GM23338 (cell line): Measurements from ENCODE around the gene KAT2B. TPM values are rescaled to one million over a fixed set of nuclear protein-coding genes. Genes with fewer than 3 reads are reported as not detected.

ENCODE experiments used
- ATAC-seq: fragments of 200-7000 bp; cut with Tn5 transposase; 3 replicates; pipeline ENCODE4 v1.9.1; 2020
- DNase-seq: peaks from one replicate; pipeline ENCODE4 v3.0.0-alpha.2; 2015; ENCODE audit warnings: low spot score
- H2AFZ ChIP-seq: fragments of 200-600 bp; sonication (generic); 2 replicates; pipeline ENCODE4 v1.8.0; 2016; ENCODE audit warnings: antibody characterized with exemption, mild to moderate bottlenecking, moderate library complexity
- H3F3A ChIP-seq: fragments of 200-600 bp; sonication (generic); replicated peaks from 2 replicates; pipeline ENCODE4 v1.8.0; 2017; ENCODE audit warnings: antibody characterized with exemption, mixed run types, low read depth
- H3K27ac ChIP-seq: fragments of 200-600 bp; sonication (generic); 2 replicates; pipeline ENCODE4 v1.6.1; 2016; ENCODE audit warnings: low read depth
- H3K27me3 ChIP-seq: fragments of 200-600 bp; sonication (generic); 2 replicates; pipeline ENCODE4 v1.8.0; 2016; ENCODE audit warnings: mild to moderate bottlenecking, mixed run types, moderate library complexity; ENCODE audit not compliant: insufficient read depth
- H3K36me3 ChIP-seq: fragments of 200-600 bp; sonication (generic); 2 replicates; pipeline ENCODE4 v1.8.0; 2016; ENCODE audit warnings: mild to moderate bottlenecking; ENCODE audit not compliant: insufficient read depth
- H3K4me1 ChIP-seq: fragments of 200-600 bp; sonication (generic); 2 replicates; pipeline ENCODE4 v1.8.0; 2016; ENCODE audit warnings: mild to moderate bottlenecking, moderate library complexity; ENCODE audit not compliant: insufficient read depth
- H3K4me2 ChIP-seq: fragments of 200-600 bp; sonication (generic); 2 replicates; pipeline ENCODE4 v1.7.1; 2017; ENCODE audit warnings: mixed run types
- H3K4me3 ChIP-seq: fragments of 200-600 bp; sonication (generic); 2 replicates; pipeline ENCODE4 v1.6.1; 2016; ENCODE audit warnings: mixed run types
- H3K79me2 ChIP-seq: fragments of 200-600 bp; sonication (generic); replicated peaks from 2 replicates; pipeline ENCODE4 v1.8.0; 2017; ENCODE audit warnings: mild to moderate bottlenecking; ENCODE audit not compliant: insufficient read depth
- H3K9me2 ChIP-seq: fragments of 200-600 bp; sonication (generic); 2 replicates; pipeline ENCODE4 v1.8.0; 2017; ENCODE audit not compliant: insufficient read depth
- H4K20me1 ChIP-seq: fragments of 200-600 bp; sonication (generic); replicated peaks from 2 replicates; pipeline ENCODE4 v1.8.0; 2017; ENCODE audit warnings: mild to moderate bottlenecking; ENCODE audit not compliant: insufficient read depth
- H3K27ac Mint-ChIP-seq: 2 replicates; pipeline ENCODE4 v1.8.0; 2020; ENCODE audit warnings: inconsistent platforms, mild to moderate bottlenecking, moderate library complexity, mixed read lengths
- H3K27me3 Mint-ChIP-seq: 3 replicates; pipeline ENCODE4 v1.8.0; 2022; ENCODE audit warnings: low read depth, mild to moderate bottlenecking, moderate library complexity, mixed read lengths, inconsistent platforms; ENCODE audit not compliant: insufficient read depth, poor library complexity
- H3K36me3 Mint-ChIP-seq: 3 replicates; pipeline ENCODE4 v1.8.0; 2021; ENCODE audit warnings: low read depth, mild to moderate bottlenecking, inconsistent platforms, moderate library complexity, mixed read lengths
- H3K4me1 Mint-ChIP-seq: 3 replicates; pipeline ENCODE4 v1.8.0; 2020; ENCODE audit warnings: mild to moderate bottlenecking, inconsistent platforms, mixed read lengths
- H3K4me3 Mint-ChIP-seq: 3 replicates; pipeline ENCODE4 v1.8.0; 2021; ENCODE audit warnings: moderate library complexity, mild to moderate bottlenecking, inconsistent platforms, mixed read lengths
- H3K9me3 Mint-ChIP-seq: 3 replicates; pipeline ENCODE4 v1.8.0; 2020; ENCODE audit warnings: moderate library complexity, mild to moderate bottlenecking, inconsistent platforms, mixed read lengths
- CREB1 ChIP-seq: fragments of 250-450 bp; sonication (Bioruptor Pico); IDR thresholded peaks from 2 replicates; pipeline ENCODE4 v1.5.0; 2020; ENCODE audit warnings: low read depth, mild to moderate bottlenecking, moderate library complexity
- EZH2 ChIP-seq: fragments of 200-600 bp; sonication (generic); IDR thresholded peaks from one replicate; pipeline ENCODE4 v1.8.0; 2017; ENCODE audit warnings: antibody characterized with exemption, mild to moderate bottlenecking, low read depth; ENCODE audit not compliant: unreplicated experiment
- EZH2phosphoT487 ChIP-seq: fragments of 200-600 bp; sonication (generic); IDR thresholded peaks from one replicate; pipeline ENCODE4 v1.8.1; 2018; ENCODE audit warnings: antibody characterized with exemption; ENCODE audit not compliant: unreplicated experiment
- JUNB ChIP-seq: IDR thresholded peaks from one replicate; pipeline ENCODE4 v1.6.1; 2016; ENCODE audit warnings: antibody characterized with exemption; ENCODE audit not compliant: unreplicated experiment
- NANOG ChIP-seq: IDR thresholded peaks from 2 replicates; pipeline ENCODE4 v1.6.1; 2016; ENCODE audit warnings: antibody characterized with exemption, borderline replicate concordance
- POLR2AphosphoS5 ChIP-seq: IDR thresholded peaks from 2 replicates; pipeline ENCODE4 v1.6.1; 2016; ENCODE audit warnings: antibody characterized with exemption, low read depth
- STAT1 ChIP-seq: IDR thresholded peaks from one replicate; pipeline ENCODE4 v1.6.1; 2016; ENCODE audit warnings: antibody characterized with exemption; ENCODE audit not compliant: unreplicated experiment
- ZNF114 ChIP-seq: fragments of 250-450 bp; sonication (Bioruptor Pico); IDR thresholded peaks from 2 replicates; pipeline ENCODE4 v1.5.0; 2020; ENCODE audit warnings: mild to moderate bottlenecking, moderate library complexity
- ZNF331 ChIP-seq: fragments of 250-450 bp; sonication (Bioruptor Pico); IDR thresholded peaks from 2 replicates; pipeline ENCODE4 v1.5.0; 2020; ENCODE audit warnings: low read depth, mild to moderate bottlenecking, moderate library complexity
- polyA plus RNA-seq: library from polyadenylated mRNA; unstranded; fragments of >200 nt; fragmentation: Nextera tagmentation; extraction: Ambion mirVana; gene quantifications from 2 replicates; pipeline ENCODE4 v1.2.1, GENCODE V29; 2016
- total RNA-seq: library from RNA; depleted of rRNA; stranded (reverse); fragments of >200 nt; shearing (Covaris generic); gene quantifications from 2 replicates; pipeline ENCODE4 v1.2.3, GENCODE V29; 2014
- TF ChIP-seq, protein P1 (sequence below), 2 experiments: fragments of 200-600 bp in 1 of 2; sonication (generic) in 1 of 2; conservative IDR thresholded peaks; 2 replicates each; pipeline versions ENCODE4 v1.5.1 to v1.6.1; 2016 to 2017; ENCODE audit warnings: antibody characterized with exemption in 2 of 2, low read depth in 2 of 2, mild to moderate bottlenecking in 2 of 2, moderate library complexity in 1 of 2
- TF ChIP-seq, protein P2 (sequence below): IDR thresholded peaks from 2 replicates; pipeline ENCODE4 v1.6.1; 2016; ENCODE audit warnings: antibody characterized with exemption
- TF ChIP-seq, protein P3 (sequence below): fragments of 250-450 bp; sonication (Bioruptor Pico); IDR thresholded peaks from 2 replicates; pipeline ENCODE4 v1.5.0; 2020; ENCODE audit warnings: mild to moderate bottlenecking, moderate library complexity

Gene KAT2B
- total and polyA plus RNA-seq, 2 experiments from 2014 or later, result 1.3 to 4.4 TPM

DNA sequence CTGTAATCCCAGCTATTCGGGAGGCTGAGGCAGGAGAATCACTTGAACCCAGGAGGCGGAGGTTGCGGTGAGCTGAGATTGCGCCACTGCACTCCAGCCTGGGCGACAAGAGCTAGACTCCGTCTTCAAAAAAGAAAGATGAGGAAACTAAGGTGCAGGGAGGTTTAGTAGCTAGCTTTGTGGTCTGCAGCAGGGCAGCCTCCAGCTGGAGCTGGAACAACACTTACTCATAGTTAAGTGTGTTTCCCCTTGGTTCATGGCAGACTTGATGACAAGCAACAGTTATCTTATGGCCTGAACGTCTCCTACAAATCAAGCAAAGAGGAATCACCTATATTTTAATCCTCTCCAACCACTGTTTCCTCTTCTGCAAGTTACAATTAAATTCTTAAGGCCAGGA is 12.6 kb downstream of the KAT2B start (continued):
- TF ChIP-seq, protein P1, sequence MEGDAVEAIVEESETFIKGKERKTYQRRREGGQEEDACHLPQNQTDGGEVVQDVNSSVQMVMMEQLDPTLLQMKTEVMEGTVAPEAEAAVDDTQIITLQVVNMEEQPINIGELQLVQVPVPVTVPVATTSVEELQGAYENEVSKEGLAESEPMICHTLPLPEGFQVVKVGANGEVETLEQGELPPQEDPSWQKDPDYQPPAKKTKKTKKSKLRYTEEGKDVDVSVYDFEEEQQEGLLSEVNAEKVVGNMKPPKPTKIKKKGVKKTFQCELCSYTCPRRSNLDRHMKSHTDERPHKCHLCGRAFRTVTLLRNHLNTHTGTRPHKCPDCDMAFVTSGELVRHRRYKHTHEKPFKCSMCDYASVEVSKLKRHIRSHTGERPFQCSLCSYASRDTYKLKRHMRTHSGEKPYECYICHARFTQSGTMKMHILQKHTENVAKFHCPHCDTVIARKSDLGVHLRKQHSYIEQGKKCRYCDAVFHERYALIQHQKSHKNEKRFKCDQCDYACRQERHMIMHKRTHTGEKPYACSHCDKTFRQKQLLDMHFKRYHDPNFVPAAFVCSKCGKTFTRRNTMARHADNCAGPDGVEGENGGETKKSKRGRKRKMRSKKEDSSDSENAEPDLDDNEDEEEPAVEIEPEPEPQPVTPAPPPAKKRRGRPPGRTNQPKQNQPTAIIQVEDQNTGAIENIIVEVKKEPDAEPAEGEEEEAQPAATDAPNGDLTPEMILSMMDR (conservative IDR thresholded peaks at IDR 0.05; ENCODE audit: low read depth in 2 of 2), result no peak
- TF ChIP-seq EZH2, result no peak
- TF ChIP-seq, protein P2, sequence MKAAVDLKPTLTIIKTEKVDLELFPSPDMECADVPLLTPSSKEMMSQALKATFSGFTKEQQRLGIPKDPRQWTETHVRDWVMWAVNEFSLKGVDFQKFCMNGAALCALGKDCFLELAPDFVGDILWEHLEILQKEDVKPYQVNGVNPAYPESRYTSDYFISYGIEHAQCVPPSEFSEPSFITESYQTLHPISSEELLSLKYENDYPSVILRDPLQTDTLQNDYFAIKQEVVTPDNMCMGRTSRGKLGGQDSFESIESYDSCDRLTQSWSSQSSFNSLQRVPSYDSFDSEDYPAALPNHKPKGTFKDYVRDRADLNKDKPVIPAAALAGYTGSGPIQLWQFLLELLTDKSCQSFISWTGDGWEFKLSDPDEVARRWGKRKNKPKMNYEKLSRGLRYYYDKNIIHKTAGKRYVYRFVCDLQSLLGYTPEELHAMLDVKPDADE, result no peak
- no peak for TF ChIP-seq JUNB

DNA sequence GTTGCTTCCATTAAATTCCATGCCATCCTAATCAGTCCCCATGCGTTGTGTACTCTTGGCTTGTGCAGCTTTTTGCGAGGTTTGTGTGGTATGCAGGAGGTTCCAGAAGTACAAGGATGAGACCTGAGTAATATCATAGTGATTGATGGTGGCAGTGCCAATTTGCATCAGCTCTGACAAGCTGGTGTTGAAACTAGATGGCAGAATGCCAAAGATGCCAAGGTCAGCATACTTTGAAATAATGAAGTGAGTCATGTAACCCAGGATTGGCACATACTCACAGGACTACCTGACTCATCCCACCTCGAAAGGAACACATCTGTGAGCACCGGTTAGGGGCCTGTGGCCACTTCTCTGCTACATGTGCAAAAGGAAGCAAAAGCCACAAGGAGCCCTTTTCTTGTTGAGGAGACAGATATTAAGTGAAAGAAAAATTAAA is 14.3 kb downstream of the KAT2B start:
- Mint-ChIP-seq H3K4me1 (no peaks in the 10 kb centered on the region), H3K4me3 (no peak overlapping the region), H3K27me3 (no peaks in the 10 kb centered on the region), H3K9me3 (no peaks in the 10 kb centered on the region), H3K36me3 (no peaks in the 10 kb centered on the region), H3K27ac (no peak overlapping the region)
- H3K79me2 ChIP-seq, result no peaks in the 10 kb centered on the region
- no peak overlapping the region for H2AFZ ChIP-seq
- no peaks in the 10 kb centered on the region for H3F3A ChIP-seq
- no peak overlapping the region; the same call in 1 of the 2 replicates for H3K4me2 ChIP-seq
- no peak overlapping the region for H3K4me3 ChIP-seq
- no peaks in the 10 kb centered on the region for H3K36me3 ChIP-seq
- ATAC-seq, result no peak
- H3K27me3 ChIP-seq, result no peaks in the 10 kb centered on the region
- peaks cover 9% of the 10 kb centered on the region for H3K4me1 ChIP-seq
- DNase-seq, result no peak
- no peak overlapping the region for H3K27ac ChIP-seq
- H4K20me1 ChIP-seq, result no peaks in the 10 kb centered on the region; the same call in 1 of the 2 replicates
- no peaks in the 10 kb centered on the region for H3K9me2 ChIP-seq
- no peak for TF ChIP-seq NANOG
- no peak for TF ChIP-seq CREB1 (CRISPR knock-in tag)
- TF ChIP-seq JUNB, result no peak
- TF ChIP-seq, protein P3, sequence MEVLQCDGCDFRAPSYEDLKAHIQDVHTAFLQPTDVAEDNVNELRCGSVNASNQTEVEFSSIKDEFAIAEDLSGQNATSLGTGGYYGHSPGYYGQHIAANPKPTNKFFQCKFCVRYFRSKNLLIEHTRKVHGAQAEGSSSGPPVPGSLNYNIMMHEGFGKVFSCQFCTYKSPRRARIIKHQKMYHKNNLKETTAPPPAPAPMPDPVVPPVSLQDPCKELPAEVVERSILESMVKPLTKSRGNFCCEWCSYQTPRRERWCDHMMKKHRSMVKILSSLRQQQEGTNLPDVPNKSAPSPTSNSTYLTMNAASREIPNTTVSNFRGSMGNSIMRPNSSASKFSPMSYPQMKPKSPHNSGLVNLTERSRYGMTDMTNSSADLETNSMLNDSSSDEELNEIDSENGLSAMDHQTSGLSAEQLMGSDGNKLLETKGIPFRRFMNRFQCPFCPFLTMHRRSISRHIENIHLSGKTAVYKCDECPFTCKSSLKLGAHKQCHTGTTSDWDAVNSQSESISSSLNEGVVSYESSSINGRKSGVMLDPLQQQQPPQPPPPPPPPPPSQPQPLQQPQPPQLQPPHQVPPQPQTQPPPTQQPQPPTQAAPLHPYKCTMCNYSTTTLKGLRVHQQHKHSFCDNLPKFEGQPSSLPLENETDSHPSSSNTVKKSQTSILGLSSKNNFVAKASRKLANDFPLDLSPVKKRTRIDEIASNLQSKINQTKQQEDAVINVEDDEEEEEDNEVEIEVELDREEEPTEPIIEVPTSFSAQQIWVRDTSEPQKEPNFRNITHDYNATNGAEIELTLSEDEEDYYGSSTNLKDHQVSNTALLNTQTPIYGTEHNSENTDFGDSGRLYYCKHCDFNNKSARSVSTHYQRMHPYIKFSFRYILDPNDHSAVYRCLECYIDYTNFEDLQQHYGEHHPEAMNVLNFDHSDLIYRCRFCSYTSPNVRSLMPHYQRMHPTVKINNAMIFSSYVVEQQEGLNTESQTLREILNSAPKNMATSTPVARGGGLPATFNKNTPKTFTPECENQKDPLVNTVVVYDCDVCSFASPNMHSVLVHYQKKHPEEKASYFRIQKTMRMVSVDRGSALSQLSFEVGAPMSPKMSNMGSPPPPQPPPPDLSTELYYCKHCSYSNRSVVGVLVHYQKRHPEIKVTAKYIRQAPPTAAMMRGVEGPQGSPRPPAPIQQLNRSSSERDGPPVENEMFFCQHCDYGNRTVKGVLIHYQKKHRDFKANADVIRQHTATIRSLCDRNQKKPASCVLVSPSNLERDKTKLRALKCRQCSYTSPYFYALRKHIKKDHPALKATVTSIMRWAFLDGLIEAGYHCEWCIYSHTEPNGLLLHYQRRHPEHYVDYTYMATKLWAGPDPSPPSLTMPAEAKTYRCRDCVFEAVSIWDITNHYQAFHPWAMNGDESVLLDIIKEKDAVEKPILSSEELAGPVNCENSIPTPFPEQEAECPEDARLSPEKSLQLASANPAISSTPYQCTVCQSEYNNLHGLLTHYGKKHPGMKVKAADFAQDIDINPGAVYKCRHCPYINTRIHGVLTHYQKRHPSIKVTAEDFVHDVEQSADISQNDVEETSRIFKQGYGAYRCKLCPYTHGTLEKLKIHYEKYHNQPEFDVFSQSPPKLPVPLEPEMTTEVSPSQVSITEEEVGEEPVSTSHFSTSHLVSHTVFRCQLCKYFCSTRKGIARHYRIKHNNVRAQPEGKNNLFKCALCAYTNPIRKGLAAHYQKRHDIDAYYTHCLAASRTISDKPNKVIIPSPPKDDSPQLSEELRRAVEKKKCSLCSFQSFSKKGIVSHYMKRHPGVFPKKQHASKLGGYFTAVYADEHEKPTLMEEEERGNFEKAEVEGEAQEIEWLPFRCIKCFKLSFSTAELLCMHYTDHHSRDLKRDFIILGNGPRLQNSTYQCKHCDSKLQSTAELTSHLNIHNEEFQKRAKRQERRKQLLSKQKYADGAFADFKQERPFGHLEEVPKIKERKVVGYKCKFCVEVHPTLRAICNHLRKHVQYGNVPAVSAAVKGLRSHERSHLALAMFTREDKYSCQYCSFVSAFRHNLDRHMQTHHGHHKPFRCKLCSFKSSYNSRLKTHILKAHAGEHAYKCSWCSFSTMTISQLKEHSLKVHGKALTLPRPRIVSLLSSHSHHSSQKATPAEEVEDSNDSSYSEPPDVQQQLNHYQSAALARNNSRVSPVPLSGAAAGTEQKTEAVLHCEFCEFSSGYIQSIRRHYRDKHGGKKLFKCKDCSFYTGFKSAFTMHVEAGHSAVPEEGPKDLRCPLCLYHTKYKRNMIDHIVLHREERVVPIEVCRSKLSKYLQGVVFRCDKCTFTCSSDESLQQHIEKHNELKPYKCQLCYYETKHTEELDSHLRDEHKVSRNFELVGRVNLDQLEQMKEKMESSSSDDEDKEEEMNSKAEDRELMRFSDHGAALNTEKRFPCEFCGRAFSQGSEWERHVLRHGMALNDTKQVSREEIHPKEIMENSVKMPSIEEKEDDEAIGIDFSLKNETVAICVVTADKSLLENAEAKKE, result no peak
- no peak for TF ChIP-seq EZH2phosphoT487
- TF ChIP-seq, protein P2, result no peak
- TF ChIP-seq ZNF331 (CRISPR knock-in tag), result no peak
- TF ChIP-seq, protein P1 (conservative IDR thresholded peaks at IDR 0.05; ENCODE audit: low read depth in 2 of 2), result no peak
- TF ChIP-seq STAT1, result no peak
- no peak for TF ChIP-seq EZH2
- TF ChIP-seq POLR2AphosphoS5, result no peak
- no peak for TF ChIP-seq ZNF114 (CRISPR knock-in tag)
